Suprapubic skin (tissue), 3 donors: Measurements from ENCODE around the gene KCNT1.

Experiments
- CTCF ChIP-seq, 2 donors: fragments of 200-600 bp in 1 of 2; fragments of 450-650 bp in 1 of 2; sonication (generic) in 1 of 2; IDR thresholded peaks; one replicate each; pipeline ENCODE4 v1.5.1; 2016 to 2019; ENCODE audit warnings: antibody characterized with exemption in 2 of 2, mild to moderate bottlenecking in 1 of 2, moderate library complexity in 1 of 2
- POLR2A ChIP-seq, 2 donors: fragments of 450-650 bp; IDR thresholded peaks; one replicate each; pipeline ENCODE4 v1.6.1; 2017; ENCODE audit warnings: antibody characterized with exemption in 2 of 2, mild to moderate bottlenecking in 2 of 2, moderate library complexity in 2 of 2

- TF ChIP-seq POLR2A (IDR thresholded peaks at IDR 0.05) = no peak
- peak in 1 of 2 donors; percentile 49 for TF ChIP-seq CTCF (IDR thresholded peaks at IDR 0.05)
Observed at GRCh38 chr9:135797507-135798262, 95.7 kb downstream of the KCNT1 start.
